Eye (tissue), 1 donor: ENCODE results near the gene ELMO1.

ENCODE experiments used
- DNase-seq: peaks from one replicate; pipeline ENCODE4 v3.0.0-alpha.2; 2015

Gene ELMO1

GRCh38 chr7:36894190-36894589, 554.5 kb downstream of the ELMO1 start:
- no peak for DNase-seq

- DNase-seq, result no peak
Measured at GRCh38 chr7:36889182-36889581, 559.5 kb downstream of the ELMO1 start.

- DNase-seq, result no peak
Measured at GRCh38 chr7:36887969-36888368, 560.7 kb downstream of the ELMO1 start.

- DNase-seq, result no peak
Measured at GRCh38 chr7:36887233-36887632, 561.4 kb downstream of the ELMO1 start.

- DNase-seq, result peak; percentile 57
Measured at GRCh38 chr7:36884910-36885309, 563.8 kb downstream of the ELMO1 start.

GRCh38 chr7:36884351-36884750, 564.3 kb downstream of the ELMO1 start:
- DNase-seq, result no peak

- no peak for DNase-seq
Measured at GRCh38 chr7:36881233-36881874, 567.3 kb downstream of the ELMO1 start.

- DNase-seq, result no peak
Measured at GRCh38 chr7:36880108-36880507, 568.6 kb downstream of the ELMO1 start.

GRCh38 chr7:36879021-36879420, 569.6 kb downstream of the ELMO1 start:
- no peak for DNase-seq

GRCh38 chr7:36878288-36878687, 570.4 kb downstream of the ELMO1 start:
- no peak for DNase-seq

GRCh38 chr7:36875794-36876193, 572.9 kb downstream of the ELMO1 start:
- DNase-seq, result no peak

GRCh38 chr7:36874041-36874440, 574.6 kb downstream of the ELMO1 start:
- DNase-seq, result no peak

GRCh38 chr7:36871863-36872262, 576.8 kb downstream of the ELMO1 start:
- DNase-seq, result no peak

- DNase-seq, result no peak
Measured at GRCh38 chr7:36871355-36871738, 577.3 kb downstream of the ELMO1 start.

- DNase-seq, result no peak
Measured at GRCh38 chr7:36870625-36871354, 577.9 kb downstream of the ELMO1 start.

- DNase-seq, result no peak
Measured at GRCh38 chr7:36868727-36869411, 579.8 kb downstream of the ELMO1 start.

- no peak for DNase-seq
Measured at GRCh38 chr7:36865019-36865418, 583.6 kb downstream of the ELMO1 start.

- DNase-seq, result no peak
Measured at GRCh38 chr7:36863901-36864701, 584.6 kb downstream of the ELMO1 start.

GRCh38 chr7:36862771-36863261, 585.8 kb downstream of the ELMO1 start:
- DNase-seq, result no peak

GRCh38 chr7:36861656-36862055, 587.0 kb downstream of the ELMO1 start:
- DNase-seq, result no peak

- no peak for DNase-seq
Measured at GRCh38 chr7:36860681-36861080, 588.0 kb downstream of the ELMO1 start.

GRCh38 chr7:36855330-36855729, 593.3 kb downstream of the ELMO1 start:
- DNase-seq, result no peak

GRCh38 chr7:36854652-36855051, 594.0 kb downstream of the ELMO1 start:
- no peak for DNase-seq
